HK-2 (cell line): ENCODE data around the gene MAFB.

Experiments
- DNase-seq: peaks from one replicate; pipeline ENCODE4 v3.0.0-alpha.2; 2018; ENCODE audit not compliant: unreplicated experiment

MAFB gene

GRCh38 chr20:40703975-40704530, 15.0 kb upstream of the MAFB start:
- no peak for DNase-seq

GRCh38 chr20:40702504-40702903, 13.5 kb upstream of the MAFB start:
- DNase-seq: no peak

GRCh38 chr20:40698744-40699143, 9.7 kb upstream of the MAFB start:
- DNase-seq: no peak

- no peak for DNase-seq
Observed at GRCh38 chr20:40698281-40698680, 9.2 kb upstream of the MAFB start.

GRCh38 chr20:40697541-40697940, 8.5 kb upstream of the MAFB start:
- no peak for DNase-seq

GRCh38 chr20:40695214-40695613, 6.2 kb upstream of the MAFB start:
- no peak for DNase-seq

GRCh38 chr20:40694246-40694645, 5.2 kb upstream of the MAFB start:
- no peak for DNase-seq

- no peak for DNase-seq
Observed at GRCh38 chr20:40692240-40693011, 3.4 kb upstream of the MAFB start.

GRCh38 chr20:40691566-40692239, 2.7 kb upstream of the MAFB start:
- DNase-seq: no peak

GRCh38 chr20:40690836-40691565, 2.0 kb upstream of the MAFB start:
- no peak for DNase-seq

GRCh38 chr20:40689943-40690835, 1.2 kb upstream of the MAFB start:
- peak; percentile 89 for DNase-seq

- no peak for DNase-seq
Observed at GRCh38 chr20:40688129-40689099, 622 bp downstream of the MAFB start.

- DNase-seq: no peak
Observed at GRCh38 chr20:40687384-40688128, 1.5 kb downstream of the MAFB start.

GRCh38 chr20:40686893-40687292, 2.1 kb downstream of the MAFB start:
- DNase-seq: no peak

- no peak for DNase-seq
Observed at GRCh38 chr20:40686434-40686882, 2.6 kb downstream of the MAFB start.

- DNase-seq: no peak
Observed at GRCh38 chr20:40685349-40685748, 3.7 kb downstream of the MAFB start.

- DNase-seq: no peak
Observed at GRCh38 chr20:40683894-40684268, 5.2 kb downstream of the MAFB start.

- DNase-seq: no peak
Observed at GRCh38 chr20:40683221-40683893, 5.7 kb downstream of the MAFB start.
